DMS 273 (cell line): ENCODE measurements around the gene PM20D2.

ENCODE experiments used
- DNase-seq: peaks from one replicate; lab custom pipeline; 2025; ENCODE audit not compliant: unreplicated experiment; lab: John Stamatoyannopoulos, UW

Gene PM20D2

DNA sequence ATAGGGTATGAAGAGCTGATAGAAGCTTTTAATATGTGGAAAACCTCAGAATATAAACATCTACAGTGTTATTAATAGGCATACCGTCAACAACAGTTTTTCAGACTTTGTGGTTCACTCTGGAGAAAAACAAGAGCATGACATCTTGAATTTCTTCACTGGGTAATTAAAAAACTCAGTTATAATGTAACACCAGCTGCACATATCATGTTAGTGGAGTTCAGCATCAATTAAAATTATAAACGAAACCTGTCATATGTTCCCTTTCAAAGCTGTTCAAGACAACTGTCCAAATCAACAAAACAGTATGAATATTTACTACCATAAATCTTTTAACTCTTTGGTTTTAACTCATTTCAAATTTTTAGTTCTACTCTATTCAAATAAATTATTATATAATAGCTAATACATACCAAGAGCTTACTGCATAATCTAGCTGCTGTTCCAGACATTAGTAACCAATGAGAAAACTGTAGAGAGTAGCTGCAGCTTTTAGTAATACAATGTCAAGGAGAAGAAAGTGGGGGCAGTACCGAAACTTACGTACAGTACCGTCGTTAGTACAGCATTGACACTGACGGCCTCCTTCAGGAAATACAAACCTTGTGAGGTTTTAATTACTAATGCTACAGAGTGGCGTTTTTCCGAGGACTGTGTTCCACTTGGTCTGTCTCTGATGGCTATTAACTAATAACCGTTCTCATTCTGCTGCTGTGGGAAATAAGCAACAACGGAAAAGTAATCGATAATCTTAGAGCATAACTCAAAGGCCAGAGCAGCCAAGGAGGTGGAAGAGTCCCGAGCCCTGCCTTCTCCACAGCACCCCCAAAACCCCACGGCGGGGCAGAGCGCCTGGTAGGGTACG is 532 bp upstream of the PM20D2 start:
- peak; percentile 81 for DNase-seq

DNA sequence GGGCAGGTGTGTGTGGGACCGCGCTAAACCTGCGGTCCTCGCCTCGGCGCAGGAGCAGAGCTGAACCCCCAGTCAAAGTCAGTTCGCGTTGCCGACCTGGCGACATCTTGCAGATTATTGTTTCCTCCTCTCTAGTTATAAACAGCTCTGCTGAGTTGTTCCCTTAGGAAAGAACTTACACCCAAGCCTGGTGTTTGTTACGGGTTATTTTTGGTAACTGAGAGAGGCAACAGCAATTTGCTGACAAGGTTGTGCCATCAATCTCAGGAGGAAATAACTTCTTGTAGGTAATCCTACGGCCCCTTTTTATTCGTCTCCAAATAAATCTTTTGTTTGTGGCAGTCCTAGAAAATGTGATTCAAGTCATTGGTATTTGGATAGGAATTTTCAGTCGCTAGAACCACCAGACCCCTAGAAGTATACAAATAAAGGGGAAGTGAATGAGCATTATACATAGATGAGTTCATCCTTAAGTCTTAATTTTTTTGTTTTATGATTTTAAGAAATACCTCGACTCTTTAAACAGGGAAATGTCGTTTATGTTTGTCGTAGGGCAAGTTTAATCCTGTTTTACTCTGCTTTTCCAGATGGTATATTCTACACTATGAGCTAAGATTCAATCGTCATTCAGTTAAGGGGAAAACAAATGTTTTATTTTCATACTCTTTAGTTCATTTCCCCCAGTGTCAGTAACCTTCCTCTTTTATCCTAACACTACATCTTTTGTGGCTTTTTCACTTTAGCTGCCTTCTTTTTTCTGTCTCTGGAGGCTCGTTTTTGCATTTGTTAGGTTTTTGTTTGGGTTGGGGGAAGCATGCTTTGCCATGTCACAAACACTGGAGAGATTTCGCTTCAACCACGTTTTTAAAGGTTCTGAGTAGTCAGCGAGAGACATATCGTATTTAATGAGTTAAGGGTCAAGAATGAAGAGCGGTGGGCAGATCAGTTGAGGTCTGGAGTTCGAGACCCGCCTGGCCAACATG is 1.2 kb downstream of the PM20D2 start:
- peak; percentile 30 for DNase-seq

GRCh38 chr6:89148016-89148750 is 2.3 kb downstream of the PM20D2 start:
- DNase-seq: peak; percentile 27

GRCh38 chr6:89154131-89154530 is 8.3 kb downstream of the PM20D2 start:
- no peak for DNase-seq

- DNase-seq: no peak
These were observed 14.7 kb downstream of the PM20D2 start for GRCh38 chr6:89160331-89161092.

GRCh38 chr6:89161326-89162046 is 15.6 kb downstream of the PM20D2 start:
- no peak for DNase-seq

DNA sequence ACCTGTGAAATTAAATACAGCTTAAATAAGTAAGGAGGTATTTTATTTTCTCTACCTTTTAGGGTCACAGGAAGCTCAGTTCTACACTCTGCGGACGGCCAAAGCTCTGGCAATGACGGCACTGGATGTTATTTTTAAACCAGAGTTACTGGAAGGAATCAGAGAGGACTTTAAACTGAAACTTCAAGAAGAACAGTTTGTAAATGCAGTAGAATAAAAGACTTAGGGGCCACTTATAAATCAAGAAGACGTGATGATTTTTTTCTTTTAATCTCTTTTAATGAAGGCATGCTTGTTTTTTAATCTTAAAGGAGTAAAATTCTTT is 16.2 kb downstream of the PM20D2 start:
- no peak for DNase-seq

DNA sequence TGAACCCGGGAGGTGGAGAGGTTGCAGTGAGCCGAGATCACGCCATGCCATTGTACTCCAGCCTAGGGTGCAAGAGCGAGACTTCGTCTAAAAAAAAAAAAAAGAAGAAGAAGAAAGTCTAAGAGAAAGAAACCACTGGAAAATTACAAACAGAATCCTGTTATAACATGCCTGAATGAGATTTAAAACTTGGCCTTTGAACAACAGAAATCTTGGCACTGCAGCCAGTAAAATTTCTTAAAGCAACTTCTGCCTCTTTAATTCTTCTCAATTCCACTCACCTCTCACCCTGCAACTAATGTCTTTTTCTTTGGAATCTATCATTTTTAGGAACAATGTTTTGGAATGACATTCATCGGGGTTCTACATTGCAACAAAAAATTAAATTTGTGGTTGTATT is 26.3 kb downstream of the PM20D2 start:
- no peak for DNase-seq

DNA sequence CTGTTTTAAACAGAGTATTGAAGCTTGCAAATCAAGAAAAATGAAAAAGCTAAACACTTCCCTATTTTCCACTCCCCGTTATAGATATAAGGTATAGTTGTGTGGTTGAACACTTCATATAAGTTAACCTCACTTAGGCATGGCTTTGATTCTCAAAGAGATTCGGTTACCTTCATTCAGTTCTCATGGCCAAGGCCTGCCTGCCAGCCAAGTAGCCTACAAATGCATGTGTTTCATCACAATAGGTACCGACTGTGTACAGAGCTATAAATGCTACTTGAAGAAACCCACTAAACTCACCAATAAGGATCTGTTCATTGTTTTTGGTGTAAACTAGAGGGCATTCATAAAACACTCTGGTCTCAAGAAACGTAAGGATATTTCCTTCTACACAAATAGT is 27.8 kb downstream of the PM20D2 start:
- no peak for DNase-seq

- DNase-seq: no peak
These were observed 34.3 kb downstream of the PM20D2 start for GRCh38 chr6:89180112-89180511.

- peak; percentile 64 for DNase-seq
These were observed 35.1 kb downstream of the PM20D2 start for GRCh38 chr6:89180971-89181370.

DNA sequence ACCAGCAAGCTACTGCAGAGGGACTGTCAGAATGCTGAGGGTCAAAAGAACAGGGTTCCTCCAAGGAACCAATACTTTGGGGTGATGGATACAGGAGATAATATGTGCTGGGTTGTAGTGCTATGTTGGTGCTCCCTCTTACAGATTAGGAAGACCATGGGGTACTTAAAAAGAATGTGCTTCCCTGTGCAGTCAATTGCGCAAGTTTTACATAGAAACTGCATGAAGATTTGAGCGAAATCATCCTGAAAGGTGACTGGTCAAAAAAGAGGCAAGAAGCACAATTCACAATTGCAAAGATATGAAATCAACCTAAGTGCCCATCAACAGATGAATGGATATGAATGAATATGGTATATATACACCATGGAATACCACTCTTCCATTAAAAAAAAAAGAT is 37.4 kb downstream of the PM20D2 start:
- DNase-seq: no peak

GRCh38 chr6:89184344-89184743 is 38.5 kb downstream of the PM20D2 start:
- DNase-seq: no peak

- no peak for DNase-seq
These were observed 40.9 kb downstream of the PM20D2 start for GRCh38 chr6:89186762-89187161.

DNA sequence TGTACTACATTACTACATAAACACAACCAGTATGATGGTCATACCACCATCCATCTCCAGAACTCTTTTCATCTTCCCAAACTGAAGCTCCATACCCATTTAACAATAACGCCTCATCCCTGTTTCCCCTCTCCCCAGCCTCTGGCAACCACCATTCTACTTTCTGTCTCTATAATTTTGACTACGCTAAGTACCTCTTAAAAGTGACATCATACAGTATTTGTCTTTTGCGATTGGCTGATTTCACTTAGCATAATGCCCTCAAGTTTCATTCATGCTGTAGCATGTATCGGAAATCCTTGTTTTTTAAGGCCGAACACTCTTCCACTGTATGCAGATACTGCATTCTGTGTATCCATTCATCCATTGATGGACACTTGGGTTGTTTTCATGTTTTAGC is 41.6 kb downstream of the PM20D2 start:
- DNase-seq: no peak

DNA sequence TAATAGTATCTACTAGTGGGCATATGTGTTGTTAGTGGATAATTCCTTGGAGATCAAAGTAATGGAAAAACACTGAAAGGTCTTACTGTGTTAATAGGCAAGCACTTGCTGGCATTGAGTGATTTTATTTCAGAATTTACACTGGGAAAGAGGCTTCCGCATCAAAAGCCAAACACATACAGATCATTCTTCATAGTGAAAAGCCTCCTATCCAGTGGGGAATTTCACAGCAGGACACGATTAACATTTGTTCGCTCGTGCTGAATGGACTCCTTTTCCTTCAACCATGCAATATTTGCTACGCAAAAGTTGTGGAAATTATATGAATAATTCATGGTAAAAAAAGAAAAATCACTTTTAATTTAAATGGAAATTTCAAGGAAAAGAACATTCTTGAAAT is 44.9 kb downstream of the PM20D2 start:
- DNase-seq: no peak

GRCh38 chr6:89194559-89194958 is 48.7 kb downstream of the PM20D2 start:
- DNase-seq: no peak

- no peak for DNase-seq
These were observed 51.3 kb downstream of the PM20D2 start for GRCh38 chr6:89197141-89197540.

DNA sequence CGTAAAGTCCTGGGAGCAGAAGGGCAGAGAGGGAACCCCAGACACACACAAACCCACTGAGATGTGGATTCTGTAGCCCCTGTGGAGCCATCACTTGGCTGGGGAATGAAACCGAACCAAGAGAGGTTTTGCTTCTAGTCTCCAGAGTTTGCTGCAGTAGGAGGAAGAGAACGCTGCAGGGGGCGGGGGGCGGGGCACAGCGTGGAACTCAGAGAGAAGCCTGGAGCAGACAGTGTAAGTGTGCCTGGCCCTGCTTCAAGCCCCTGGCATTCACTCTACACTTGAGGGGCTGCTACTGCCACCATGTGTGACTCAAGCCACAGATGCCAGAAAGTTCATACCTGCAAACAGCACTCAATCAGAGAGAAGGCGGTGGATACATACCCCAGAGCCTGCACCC is 52.4 kb downstream of the PM20D2 start:
- DNase-seq: no peak

DNA sequence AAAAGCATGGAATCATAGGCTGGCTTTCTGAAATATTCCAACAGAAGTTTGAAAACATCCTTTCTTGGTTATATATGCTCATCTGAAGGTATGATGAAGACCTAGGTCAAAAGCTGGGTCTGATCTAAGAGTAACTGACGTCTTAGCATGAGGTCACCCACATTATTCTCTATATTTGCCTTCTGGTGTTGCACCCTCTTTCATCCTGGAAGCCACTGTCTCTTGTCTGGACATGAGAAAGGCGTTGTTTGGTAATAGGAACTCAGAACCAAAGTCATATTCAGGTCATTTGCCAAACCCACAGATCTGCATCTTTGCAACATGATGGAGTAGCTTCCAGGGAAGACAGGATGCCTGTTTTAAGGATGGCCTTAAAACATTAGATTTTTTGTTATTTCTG is 53.7 kb downstream of the PM20D2 start:
- no peak for DNase-seq
